T-helper 17 cell (primary cell): ENCODE data around the gene B3GNT2. TPM values are rescaled to one million over a fixed set of nuclear protein-coding genes. Genes with fewer than 3 reads are reported as not detected.
"Not testable (repeated sequence)": the region's sequence is repeated elsewhere in the genome, so short reads cannot be mapped to it uniquely, and the experiment has no call there.

Experiments used
- ATAC-seq: fragments of 150-1000 bp; cut with Tn5 transposase; 2 replicates; pipeline ENCODE4 v1.10.0; 2021; ENCODE audit warnings: mild to moderate bottlenecking, moderate library complexity
- DNase-seq, 3 donors: peaks; one replicate each; pipeline versions ENCODE4 v3.0.0 to v3.0.0-alpha.2; 2020 to 2021
- H3K9me3 ChIP-seq: one replicate; pipeline ENCODE4 v1.7.0; 2013; ENCODE audit warnings: low read length, mild to moderate bottlenecking; ENCODE audit not compliant: control insufficient read depth, poor library complexity, severe bottlenecking
- H3K27ac Mint-ChIP-seq: one replicate; pipeline ENCODE4 v1.8.0; 2022; ENCODE audit warnings: mild to moderate bottlenecking, moderate library complexity, mixed read lengths
- H3K27me3 Mint-ChIP-seq: one replicate; pipeline ENCODE4 v1.8.0; 2022; ENCODE audit warnings: mixed read lengths
- H3K36me3 Mint-ChIP-seq: one replicate; pipeline ENCODE4 v1.8.0; 2022; ENCODE audit warnings: low read depth, mixed read lengths
- H3K4me1 Mint-ChIP-seq: one replicate; pipeline ENCODE4 v1.8.0; 2022; ENCODE audit warnings: mild to moderate bottlenecking, mixed read lengths
- H3K4me3 Mint-ChIP-seq: one replicate; pipeline ENCODE4 v1.8.0; 2022; ENCODE audit warnings: mild to moderate bottlenecking, moderate library complexity, mixed read lengths
- total RNA-seq, 4 donors: library from RNA in 2 of 4; stranded (reverse) in 2 of 4; gene quantifications; one replicate each; pipeline ENCODE4 v1.2.3 and lab custom pipeline; 2022 to 2026

Gene B3GNT2
- total RNA-seq, 2 donors from 2014 or later: 39.1 to 43.9 TPM

GRCh38 chr2:62194558-62195420, 1.1 kb upstream of the B3GNT2 start:
- Mint-ChIP-seq H3K27me3 (no peaks in the 10 kb centered on the region), H3K36me3 (no peaks in the 10 kb centered on the region), H3K27ac (peak overlapping the region; percentile 39), H3K4me1 (peaks cover 25% of the 10 kb centered on the region), H3K4me3 (peak overlapping the region; percentile 92)
- H3K9me3 ChIP-seq: no peaks in the 10 kb centered on the region
- ATAC-seq (no peak), DNase-seq (no peak)

- H3K27me3 Mint-ChIP-seq: no peaks in the 10 kb centered on the region
- peak overlapping the region; percentile 54 for H3K27ac Mint-ChIP-seq
- H3K9me3 ChIP-seq: no peaks in the 10 kb centered on the region
- peak overlapping the region; percentile 92 for H3K4me3 Mint-ChIP-seq
- peak; percentile 44 for ATAC-seq
- peak; percentile 17 to 54 (median 51) for DNase-seq
- H3K36me3 Mint-ChIP-seq: no peaks in the 10 kb centered on the region
- peaks cover 39% of the 10 kb centered on the region for H3K4me1 Mint-ChIP-seq
These were observed 475 bp downstream of the B3GNT2 start for GRCh38 chr2:62196278-62196901.

GRCh38 chr2:62197011-62197924, 1.4 kb downstream of the B3GNT2 start:
- Mint-ChIP-seq H3K36me3 (no peaks in the 10 kb centered on the region), H3K27me3 (no peaks in the 10 kb centered on the region), H3K4me1 (peaks cover 45% of the 10 kb centered on the region), H3K27ac (peak overlapping the region; percentile 89), H3K4me3 (peak overlapping the region; percentile 92)
- no peaks in the 10 kb centered on the region for H3K9me3 ChIP-seq
- ATAC-seq (peak; percentile 40), DNase-seq (peak; percentile 7 to 23 (median 18))

GRCh38 chr2:62197925-62198633, 2.2 kb downstream of the B3GNT2 start:
- no peak for ATAC-seq
- DNase-seq: no peak
- H3K27ac Mint-ChIP-seq: peak overlapping the region; percentile 89
- H3K4me3 Mint-ChIP-seq: peak overlapping the region; percentile 92
- H3K4me1 Mint-ChIP-seq: peaks cover 51% of the 10 kb centered on the region
- no peaks in the 10 kb centered on the region for H3K9me3 ChIP-seq
- H3K36me3 Mint-ChIP-seq: no peaks in the 10 kb centered on the region
- no peaks in the 10 kb centered on the region for H3K27me3 Mint-ChIP-seq

GRCh38 chr2:62198854-62199253, 2.9 kb downstream of the B3GNT2 start:
- peak overlapping the region; percentile 89 for H3K27ac Mint-ChIP-seq
- H3K9me3 ChIP-seq, ATAC-seq, DNase-seq, H3K27me3 Mint-ChIP-seq, H3K36me3 Mint-ChIP-seq: not testable (repeated sequence)
- H3K4me3 Mint-ChIP-seq: peak overlapping the region; percentile 73
- H3K4me1 Mint-ChIP-seq: peaks cover 59% of the 10 kb centered on the region

- Mint-ChIP-seq H3K4me1 (peaks cover 59% of the 10 kb centered on the region), H3K27me3 (no peaks in the 10 kb centered on the region), H3K27ac (peak overlapping the region; percentile 89), H3K36me3 (no peaks in the 10 kb centered on the region), H3K4me3 (peak overlapping the region; percentile 73)
- DNase-seq (no peak), ATAC-seq (no peak)
- no peaks in the 10 kb centered on the region for H3K9me3 ChIP-seq
These were observed 3.6 kb downstream of the B3GNT2 start for GRCh38 chr2:62199392-62200125.

- DNase-seq (no peak), ATAC-seq (peak; percentile 50)
- H3K9me3 ChIP-seq: no peaks in the 10 kb centered on the region
- Mint-ChIP-seq H3K27me3 (no peaks in the 10 kb centered on the region), H3K4me1 (peaks cover 62% of the 10 kb centered on the region), H3K27ac (peak overlapping the region; percentile 89), H3K36me3 (no peaks in the 10 kb centered on the region), H3K4me3 (peak overlapping the region; percentile 73)
These were observed 4.5 kb downstream of the B3GNT2 start for GRCh38 chr2:62200291-62200841.

- Mint-ChIP-seq H3K27ac (peak overlapping the region; percentile 89), H3K4me3 (peak overlapping the region; percentile 73), H3K36me3 (no peaks in the 10 kb centered on the region), H3K4me1 (peaks cover 66% of the 10 kb centered on the region), H3K27me3 (no peaks in the 10 kb centered on the region)
- ATAC-seq (no peak), DNase-seq (no peak)
- H3K9me3 ChIP-seq: no peaks in the 10 kb centered on the region
These were observed 5.0 kb downstream of the B3GNT2 start for GRCh38 chr2:62200868-62201267.

GRCh38 chr2:62201307-62201706, 5.4 kb downstream of the B3GNT2 start:
- H3K27ac Mint-ChIP-seq: peak overlapping the region; percentile 76
- peaks cover 71% of the 10 kb centered on the region for H3K4me1 Mint-ChIP-seq
- no peaks in the 10 kb centered on the region for H3K36me3 Mint-ChIP-seq
- ATAC-seq (no peak), DNase-seq (no peak)
- no peaks in the 10 kb centered on the region for H3K27me3 Mint-ChIP-seq
- H3K9me3 ChIP-seq: no peaks in the 10 kb centered on the region
- H3K4me3 Mint-ChIP-seq: peak overlapping the region; percentile 31

- DNase-seq (no peak), ATAC-seq (no peak)
- Mint-ChIP-seq H3K4me1 (peaks cover 78% of the 10 kb centered on the region), H3K27ac (peak overlapping the region; percentile 76), H3K4me3 (peak overlapping the region; percentile 31), H3K36me3 (no peaks in the 10 kb centered on the region), H3K27me3 (no peaks in the 10 kb centered on the region)
- H3K9me3 ChIP-seq: no peaks in the 10 kb centered on the region
These were observed 6.3 kb downstream of the B3GNT2 start for GRCh38 chr2:62202019-62202722.

GRCh38 chr2:62202729-62203128, 6.8 kb downstream of the B3GNT2 start:
- ATAC-seq (no peak), DNase-seq (no peak)
- no peaks in the 10 kb centered on the region for H3K36me3 Mint-ChIP-seq
- H3K27me3 Mint-ChIP-seq: no peaks in the 10 kb centered on the region
- H3K9me3 ChIP-seq: no peaks in the 10 kb centered on the region
- peak overlapping the region; percentile 41 for H3K4me3 Mint-ChIP-seq
- peak overlapping the region; percentile 76 for H3K27ac Mint-ChIP-seq
- peaks cover 75% of the 10 kb centered on the region for H3K4me1 Mint-ChIP-seq
